Muscle layer of colon (tissue), 2 donors: ENCODE results near the gene FAM13B.

Experiments
- H3K27ac ChIP-seq: one replicate; pipeline ENCODE4 v1.7.0; 2013; ENCODE audit warnings: low read depth, mild to moderate bottlenecking, low read length, moderate library complexity
- H3K27me3 ChIP-seq, 2 donors: one replicate each; pipeline ENCODE4 v1.7.0; 2013; ENCODE audit warnings: low read length in 2 of 2, mild to moderate bottlenecking in 2 of 2; ENCODE audit not compliant: insufficient read depth in 2 of 2, control insufficient read depth in 1 of 2
- H3K36me3 ChIP-seq: one replicate; pipeline ENCODE4 v1.7.0; 2013; ENCODE audit warnings: mild to moderate bottlenecking, low read length; ENCODE audit not compliant: insufficient read depth
- H3K4me1 ChIP-seq: one replicate; pipeline ENCODE4 v1.7.0; 2013; ENCODE audit warnings: mild to moderate bottlenecking, low read length; ENCODE audit not compliant: insufficient read depth
- H3K4me3 ChIP-seq, 2 donors: one replicate each; pipeline ENCODE4 v1.7.0; 2013; ENCODE audit warnings: low read length in 2 of 2, low read depth in 1 of 2, mild to moderate bottlenecking in 1 of 2, moderate library complexity in 1 of 2
- H3K9ac ChIP-seq: one replicate; pipeline ENCODE4 v1.7.0; 2013; ENCODE audit warnings: low read length
- H3K9me3 ChIP-seq: one replicate; pipeline ENCODE4 v1.7.0; 2013; ENCODE audit warnings: mild to moderate bottlenecking, low read length
- donor health status: abdominal sarcoma.
- donor health status: Adenocarcinoma of cecum.

Gene FAM13B

GRCh38 chr5:137923856-137924255 is 109.0 kb downstream of the FAM13B start:
- H3K4me3 ChIP-seq = no peak overlapping the region
- no peak overlapping the region for H3K27ac ChIP-seq
- no peak overlapping the region for H3K9ac ChIP-seq
- no peaks in the 10 kb centered on the region for H3K27me3 ChIP-seq
- H3K9me3 ChIP-seq = no peaks in the 10 kb centered on the region
- no peaks in the 10 kb centered on the region for H3K4me1 ChIP-seq
- no peaks in the 10 kb centered on the region for H3K36me3 ChIP-seq

GRCh38 chr5:137921931-137922330 is 110.9 kb downstream of the FAM13B start:
- H3K36me3 ChIP-seq = no peaks in the 10 kb centered on the region
- H3K4me3 ChIP-seq = no peak overlapping the region
- no peaks in the 10 kb centered on the region for H3K9me3 ChIP-seq
- no peak overlapping the region for H3K9ac ChIP-seq
- H3K4me1 ChIP-seq = no peaks in the 10 kb centered on the region
- no peaks in the 10 kb centered on the region for H3K27me3 ChIP-seq
- H3K27ac ChIP-seq = no peak overlapping the region

DNA sequence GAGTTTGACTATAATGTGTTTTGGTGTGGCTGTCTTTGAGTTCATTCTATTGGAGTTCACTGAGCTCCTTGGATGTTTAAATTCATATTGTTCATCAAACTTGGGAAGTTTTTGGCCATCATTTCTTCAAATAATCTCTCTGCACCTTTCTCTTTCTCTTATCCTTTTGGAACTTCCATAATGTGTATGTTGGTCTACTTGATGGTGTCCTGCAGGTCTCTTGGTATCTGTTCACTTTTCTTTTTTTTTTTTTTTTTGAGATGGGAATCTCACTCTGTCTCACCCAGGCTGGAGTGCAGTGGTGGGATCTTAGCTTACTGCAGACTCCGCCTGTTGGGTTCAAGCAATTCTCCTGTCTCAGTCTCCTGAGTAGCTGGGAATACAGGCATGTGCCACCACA is 116.0 kb downstream of the FAM13B start:
- Histone ChIP-seq H3K36me3 (no peaks in the 10 kb centered on the region), H3K27me3 (no peaks in the 10 kb centered on the region), H3K9me3 (no peaks in the 10 kb centered on the region), H3K4me1 (no peaks in the 10 kb centered on the region), H3K27ac (no peak overlapping the region), H3K4me3 (no peak overlapping the region), H3K9ac (no peak overlapping the region)

GRCh38 chr5:137914758-137915157 is 118.1 kb downstream of the FAM13B start:
- no peaks in the 10 kb centered on the region for H3K4me1 ChIP-seq
- H3K27ac ChIP-seq = no peak overlapping the region
- no peaks in the 10 kb centered on the region for H3K36me3 ChIP-seq
- no peak overlapping the region for H3K9ac ChIP-seq
- H3K27me3 ChIP-seq = no peaks in the 10 kb centered on the region
- no peaks in the 10 kb centered on the region for H3K9me3 ChIP-seq
- no peak overlapping the region for H3K4me3 ChIP-seq

DNA sequence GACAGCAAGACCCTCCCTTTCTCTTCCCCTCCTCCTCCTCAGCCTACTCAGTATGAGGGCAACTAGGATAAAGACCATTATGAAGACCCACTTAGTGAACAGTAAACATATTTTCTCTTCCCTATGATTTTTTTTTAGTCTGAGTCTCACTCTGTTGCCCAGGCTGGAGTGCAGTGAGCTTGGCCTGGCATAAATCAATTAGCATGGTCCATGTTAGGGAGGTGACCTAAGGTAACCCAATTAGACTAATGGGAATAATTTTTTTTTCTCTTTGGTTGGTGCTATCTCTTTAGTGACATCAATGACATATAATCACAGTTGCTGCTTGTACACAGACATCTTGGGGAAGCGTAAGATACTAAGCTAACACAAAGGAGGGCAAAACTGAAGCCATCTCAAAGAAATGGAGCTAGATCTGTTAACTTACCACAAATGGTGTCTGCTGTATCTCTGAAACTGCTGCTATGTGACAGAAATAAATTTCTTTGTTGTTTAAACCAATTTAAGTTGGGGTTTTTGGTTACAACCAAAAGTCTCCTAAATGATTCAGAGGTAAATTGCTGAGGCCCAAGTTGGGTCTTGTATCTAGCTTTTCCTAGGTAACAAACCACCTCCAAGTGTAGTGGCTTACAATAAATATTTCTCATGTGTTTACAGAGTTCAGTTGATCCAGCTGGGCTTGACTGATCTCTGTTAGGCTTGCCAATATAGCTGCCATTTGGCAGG is 130.3 kb downstream of the FAM13B start:
- Histone ChIP-seq H3K27ac (no peak overlapping the region), H3K9ac (no peak overlapping the region), H3K27me3 (no peaks in the 10 kb centered on the region), H3K9me3 (no peaks in the 10 kb centered on the region), H3K4me1 (no peaks in the 10 kb centered on the region), H3K4me3 (no peak overlapping the region), H3K36me3 (no peaks in the 10 kb centered on the region)

GRCh38 chr5:137901011-137901817 is 131.7 kb downstream of the FAM13B start:
- Histone ChIP-seq H3K27me3 (no peaks in the 10 kb centered on the region), H3K4me3 (no peak overlapping the region), H3K9ac (no peak overlapping the region), H3K36me3 (no peaks in the 10 kb centered on the region), H3K9me3 (no peaks in the 10 kb centered on the region), H3K4me1 (no peaks in the 10 kb centered on the region), H3K27ac (no peak overlapping the region)

GRCh38 chr5:137899493-137899892 is 133.4 kb downstream of the FAM13B start:
- Histone ChIP-seq H3K9ac (no peak overlapping the region), H3K9me3 (no peaks in the 10 kb centered on the region), H3K27me3 (no peaks in the 10 kb centered on the region), H3K36me3 (no peaks in the 10 kb centered on the region), H3K4me1 (no peaks in the 10 kb centered on the region), H3K27ac (no peak overlapping the region), H3K4me3 (no peak overlapping the region)

GRCh38 chr5:137896560-137896959 is 136.3 kb downstream of the FAM13B start:
- Histone ChIP-seq H3K4me3 (no peak overlapping the region), H3K27ac (no peak overlapping the region), H3K9ac (no peak overlapping the region), H3K36me3 (no peaks in the 10 kb centered on the region), H3K4me1 (no peaks in the 10 kb centered on the region), H3K27me3 (no peaks in the 10 kb centered on the region), H3K9me3 (no peaks in the 10 kb centered on the region)

GRCh38 chr5:137894586-137894985 is 138.3 kb downstream of the FAM13B start:
- H3K27me3 ChIP-seq = no peaks in the 10 kb centered on the region
- H3K9me3 ChIP-seq = no peaks in the 10 kb centered on the region
- no peak overlapping the region for H3K27ac ChIP-seq
- no peak overlapping the region for H3K9ac ChIP-seq
- H3K36me3 ChIP-seq = no peaks in the 10 kb centered on the region
- no peaks in the 10 kb centered on the region for H3K4me1 ChIP-seq
- no peak overlapping the region for H3K4me3 ChIP-seq

DNA sequence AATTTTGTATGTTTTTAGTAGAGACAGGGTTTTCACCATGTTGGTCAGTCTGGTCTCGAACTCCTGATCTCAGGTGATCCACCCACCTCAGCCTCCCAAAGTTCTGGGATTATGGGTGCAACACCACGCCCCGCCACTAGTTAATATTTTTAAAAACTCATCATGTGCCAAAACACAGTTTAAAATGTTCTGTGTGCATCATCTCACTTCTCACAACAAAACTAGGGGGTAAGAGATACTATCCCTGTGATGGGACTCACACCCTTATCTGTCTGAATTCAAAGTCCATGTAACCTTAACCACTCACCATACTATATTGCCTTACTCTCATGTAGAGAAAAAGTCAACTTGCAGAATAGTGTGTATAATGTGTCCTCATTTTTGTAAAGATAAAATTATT is 141.0 kb downstream of the FAM13B start:
- no peak overlapping the region for H3K27ac ChIP-seq
- H3K9me3 ChIP-seq = no peaks in the 10 kb centered on the region
- H3K4me3 ChIP-seq = no peak overlapping the region
- no peaks in the 10 kb centered on the region for H3K36me3 ChIP-seq
- H3K4me1 ChIP-seq = peaks cover 4% of the 10 kb centered on the region
- no peaks in the 10 kb centered on the region for H3K27me3 ChIP-seq
- H3K9ac ChIP-seq = no peak overlapping the region

GRCh38 chr5:137890845-137891244 is 142.0 kb downstream of the FAM13B start:
- H3K4me1 ChIP-seq = peaks cover 4% of the 10 kb centered on the region
- no peaks in the 10 kb centered on the region for H3K36me3 ChIP-seq
- no peaks in the 10 kb centered on the region for H3K9me3 ChIP-seq
- no peak overlapping the region for H3K27ac ChIP-seq
- no peak overlapping the region for H3K4me3 ChIP-seq
- H3K27me3 ChIP-seq = no peaks in the 10 kb centered on the region
- no peak overlapping the region for H3K9ac ChIP-seq
